Cerebellar nuclear complex (tissue), 1 donor: ENCODE data around the gene GDF2.
A peak's percentile ranks its signal among the peaks of the same experiment; 100 is the strongest.

Experiments used
- DNase-seq, 2 experiments: peaks; one replicate each; lab custom pipeline; 2025; lab: John Stamatoyannopoulos, UW

GDF2 gene

GRCh38 chr10:47351899-47352815 is 29.9 kb downstream of the GDF2 start:
- DNase-seq: no peak

- no peak for DNase-seq
These were observed 31.1 kb downstream of the GDF2 start for GRCh38 chr10:47353351-47353750.

GRCh38 chr10:47354165-47354564 is 31.9 kb downstream of the GDF2 start:
- no peak for DNase-seq

GRCh38 chr10:47354900-47355299 is 32.6 kb downstream of the GDF2 start:
- no peak for DNase-seq

DNA sequence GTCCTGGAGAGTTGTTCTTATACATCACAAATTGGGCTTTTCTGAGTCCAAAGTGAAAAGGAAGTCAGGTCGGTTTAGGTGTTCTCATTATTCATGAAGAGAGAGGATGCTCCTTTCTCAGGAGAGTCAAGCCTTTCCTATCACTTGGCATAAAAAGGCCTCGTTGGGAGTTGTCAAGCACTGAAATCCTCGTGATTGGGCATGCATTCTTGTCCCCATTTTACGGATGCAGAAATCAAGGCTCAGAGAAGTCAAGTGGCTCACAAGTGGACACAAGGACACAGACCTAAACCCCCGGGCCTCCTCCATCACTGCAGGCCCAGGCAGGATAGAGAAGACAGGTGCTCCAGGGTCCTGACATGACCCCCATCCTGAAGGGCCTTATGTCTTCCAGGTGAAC is 34.5 kb downstream of the GDF2 start:
- DNase-seq: no peak

- no peak for DNase-seq
These were observed 34.9 kb downstream of the GDF2 start for GRCh38 chr10:47357131-47357582.

- DNase-seq: no peak
These were observed 35.7 kb downstream of the GDF2 start for GRCh38 chr10:47357911-47358310.

GRCh38 chr10:47358457-47358856 is 36.2 kb downstream of the GDF2 start:
- peak in 1 of 2 experiments; percentile 32 for DNase-seq

DNA sequence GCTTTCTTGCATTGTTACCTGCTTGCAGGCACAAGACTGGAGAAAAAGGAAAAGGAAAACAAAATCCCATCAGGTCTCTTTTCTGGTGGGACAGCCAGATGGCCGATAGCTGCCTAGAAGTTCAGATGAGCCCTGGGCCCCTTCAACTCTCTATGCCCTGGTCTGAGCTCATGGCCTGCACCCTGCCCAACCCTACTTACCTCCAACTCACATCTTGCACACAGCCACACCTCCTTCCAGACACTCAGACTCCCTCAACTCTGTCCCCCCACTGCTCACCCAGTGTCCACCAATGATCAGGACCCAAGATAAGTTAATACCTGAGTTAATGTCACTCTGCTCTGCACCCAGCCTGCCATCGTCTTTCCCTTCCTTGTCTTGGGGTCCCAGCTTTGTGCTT is 36.8 kb downstream of the GDF2 start:
- no peak for DNase-seq

DNA sequence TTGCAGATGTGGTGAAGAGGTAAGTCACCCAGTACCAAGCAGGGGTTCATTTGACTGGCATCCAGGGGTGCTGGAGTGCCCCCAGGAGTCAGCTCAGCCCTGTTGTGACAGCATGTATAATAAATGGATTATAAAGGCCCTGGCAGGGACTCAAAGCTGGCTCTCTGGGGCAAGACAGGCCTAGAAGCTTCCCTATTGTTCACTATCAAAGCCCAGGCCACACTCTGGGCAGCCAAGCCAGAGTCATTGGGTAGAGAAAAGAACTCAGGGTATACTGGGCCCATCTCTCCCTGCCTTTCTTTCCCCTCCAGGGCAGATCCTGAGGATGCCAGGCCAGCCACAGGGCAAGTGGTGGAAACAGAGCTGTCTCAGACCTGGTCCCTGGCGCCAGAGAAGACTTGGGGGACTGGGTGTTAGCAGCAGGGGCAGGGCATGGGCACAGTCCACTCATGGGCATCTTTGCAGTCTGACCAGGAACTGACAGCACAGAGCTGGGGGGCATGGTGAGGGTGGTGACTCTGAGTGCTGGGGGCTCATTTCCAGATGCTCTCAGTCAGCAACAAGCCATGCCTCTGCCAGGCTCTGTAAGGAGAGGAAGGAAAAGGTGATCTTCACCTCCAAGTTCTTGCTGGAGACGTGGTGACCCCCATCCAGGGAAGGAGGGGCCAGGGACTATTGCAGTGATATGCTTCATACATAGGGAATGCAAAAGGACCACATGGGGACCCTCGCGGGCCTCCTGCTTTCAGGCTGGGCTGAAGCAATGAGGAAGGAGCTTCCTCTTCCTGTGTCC is 37.6 kb downstream of the GDF2 start:
- no peak for DNase-seq

- no peak for DNase-seq
These were observed 38.3 kb downstream of the GDF2 start for GRCh38 chr10:47360419-47361040.

DNA sequence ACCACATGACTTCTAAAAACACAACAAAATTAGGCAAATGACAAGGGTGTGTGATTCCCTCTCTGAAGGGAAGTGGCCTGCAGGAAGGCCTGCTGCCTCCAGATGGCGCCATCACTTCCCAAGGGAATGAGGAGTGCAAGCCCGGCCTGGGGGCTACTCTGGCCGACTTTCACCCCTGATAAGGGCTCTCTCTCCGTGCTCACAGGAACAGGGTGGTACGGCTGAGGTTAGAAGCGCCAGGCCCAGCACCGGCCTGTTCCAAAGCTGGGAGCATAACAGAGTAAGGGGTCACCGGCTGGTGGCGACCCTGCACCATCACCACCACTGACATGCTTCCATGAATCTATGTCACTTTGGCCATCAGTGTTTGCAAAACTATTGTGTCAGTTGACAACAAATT is 39.0 kb downstream of the GDF2 start:
- no peak for DNase-seq

GRCh38 chr10:47362199-47362598 is 39.9 kb downstream of the GDF2 start:
- no peak for DNase-seq

DNA sequence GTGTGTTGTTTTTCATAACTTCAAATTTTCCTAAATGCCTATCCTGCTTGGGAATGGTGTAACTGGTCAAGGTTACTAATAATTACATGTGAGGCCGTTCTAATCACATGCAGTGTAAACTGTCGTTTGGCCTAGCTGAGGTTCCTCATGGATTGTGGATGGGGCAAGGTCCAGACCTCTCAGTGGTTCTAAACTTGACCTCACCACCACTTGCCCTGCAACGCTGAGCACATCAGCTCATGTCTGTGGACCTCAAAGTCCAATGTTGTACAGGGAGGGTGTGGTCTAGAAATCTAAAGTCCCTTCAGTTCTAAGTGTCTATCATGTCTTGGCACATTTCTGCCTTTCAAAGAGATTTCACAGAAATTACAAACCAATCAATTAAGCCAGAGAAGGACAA is 41.5 kb downstream of the GDF2 start:
- no peak for DNase-seq

DNA sequence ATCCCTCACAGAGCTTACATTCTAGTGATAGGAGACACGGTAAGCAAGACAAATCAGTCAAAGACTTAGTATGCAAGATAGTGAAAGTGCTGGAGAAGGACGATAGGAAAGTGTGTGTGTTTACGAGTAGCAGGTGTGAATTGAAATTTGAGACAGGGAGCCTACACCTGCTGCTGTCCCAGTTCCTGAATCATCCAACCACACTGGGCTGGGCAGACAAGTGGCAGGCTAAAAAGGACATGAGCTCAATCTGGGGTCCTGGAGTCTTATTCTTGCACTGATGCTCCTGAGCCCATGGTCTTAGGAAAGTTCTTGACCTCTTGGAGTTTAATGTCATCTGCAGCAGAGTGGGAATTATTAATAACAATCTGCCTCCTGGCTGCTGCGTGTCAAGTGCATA is 42.1 kb downstream of the GDF2 start:
- no peak for DNase-seq

DNA sequence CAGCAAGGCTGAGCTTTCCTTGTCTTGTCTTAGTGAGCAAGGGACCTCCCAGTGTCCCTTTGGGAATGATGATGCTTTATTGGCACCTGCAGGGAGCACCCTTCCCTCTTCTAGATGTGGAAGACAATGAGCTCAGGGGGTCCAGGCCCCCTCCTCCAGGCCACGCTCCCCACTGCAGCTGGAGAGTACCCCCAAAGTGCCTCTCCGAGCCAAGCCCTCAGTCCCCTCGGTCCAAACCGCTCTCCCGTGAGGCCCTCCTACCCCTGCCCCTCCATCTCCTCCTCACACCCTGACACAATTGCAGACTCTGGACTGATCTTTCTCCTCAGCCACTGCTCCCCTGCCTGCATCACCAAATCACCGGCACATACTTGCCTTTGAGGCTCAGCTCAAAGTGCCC is 42.7 kb downstream of the GDF2 start:
- no peak for DNase-seq

DNA sequence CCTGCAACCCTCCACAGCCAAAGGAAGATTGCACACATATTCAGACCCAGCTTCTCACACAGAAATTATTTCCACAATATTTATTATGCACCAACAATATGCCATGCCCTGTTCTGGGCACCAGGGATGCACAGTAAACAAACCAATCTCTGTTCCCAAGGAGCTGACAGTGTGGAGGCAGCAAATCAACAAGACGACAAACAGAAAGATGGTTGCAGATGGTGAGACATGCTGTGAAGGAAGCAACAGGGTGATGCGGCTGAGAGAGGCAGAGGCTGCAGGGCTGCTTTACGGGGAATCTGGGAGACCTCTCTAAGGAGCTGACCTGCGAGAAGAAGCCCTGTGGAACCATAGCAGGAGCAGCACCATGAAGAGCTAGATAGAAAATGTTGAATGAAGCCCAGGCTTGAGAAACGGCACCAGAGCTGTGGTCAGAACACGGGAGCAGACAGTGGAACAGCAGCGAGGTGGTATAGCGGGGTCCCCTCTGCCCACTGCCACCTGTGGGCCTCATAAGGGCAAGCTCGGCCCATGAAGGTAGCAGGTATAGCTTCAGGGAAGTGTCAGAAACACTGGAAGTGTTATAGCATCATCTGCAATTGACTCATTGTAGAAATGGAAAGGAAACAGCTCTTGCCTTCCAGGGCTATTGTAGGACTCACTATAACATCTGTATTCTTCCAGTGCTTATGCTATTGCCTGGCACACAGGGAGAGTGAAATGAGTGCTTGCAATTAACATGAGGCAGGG is 43.4 kb downstream of the GDF2 start:
- DNase-seq: no peak

- DNase-seq: no peak
These were observed 44.0 kb downstream of the GDF2 start for GRCh38 chr10:47366181-47366631.

GRCh38 chr10:47366731-47367460 is 44.6 kb downstream of the GDF2 start:
- DNase-seq: no peak

DNA sequence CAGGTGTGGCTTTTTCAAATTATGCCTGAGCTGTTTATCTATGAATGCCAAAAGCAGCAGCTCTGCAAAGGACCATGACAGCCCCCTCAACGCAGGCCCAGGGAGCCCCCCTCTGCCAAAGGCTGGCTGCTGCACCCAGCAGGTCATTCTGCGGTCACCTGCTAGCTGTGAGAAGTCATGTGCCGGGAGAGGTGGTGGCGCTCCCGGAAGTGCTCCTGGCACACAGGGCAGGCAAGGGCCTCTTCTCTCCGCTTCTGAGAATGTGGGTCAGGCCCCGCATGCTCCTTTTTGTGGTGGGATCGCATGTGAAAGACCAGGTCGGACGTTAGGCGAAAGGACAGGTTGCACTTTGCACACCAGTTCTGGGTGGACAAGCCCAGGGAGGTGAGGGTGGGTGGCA is 45.4 kb downstream of the GDF2 start:
- DNase-seq: no peak
